ENCODE data around the gene MTHFD1.

DNA sequence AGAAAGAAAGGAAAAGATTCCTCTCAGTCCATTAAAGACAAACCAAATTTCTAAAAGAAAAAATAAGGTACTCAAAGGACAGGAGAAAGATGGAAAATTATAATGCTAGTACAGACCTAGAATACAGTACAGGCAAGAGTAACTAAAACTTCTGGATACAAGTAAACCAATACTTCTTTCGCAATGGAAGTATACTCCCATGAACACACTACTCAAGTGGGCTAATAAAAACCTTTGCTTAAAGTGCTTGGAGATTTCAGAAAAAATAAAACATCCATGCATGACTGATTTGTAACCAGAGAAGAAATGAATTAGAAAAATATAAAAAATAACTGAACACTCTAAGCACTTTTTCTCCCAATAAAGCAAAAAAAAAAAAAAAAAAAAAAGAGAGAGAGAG is 111.9 kb downstream of the MTHFD1 start:
- TF ChIP-seq CTCF (IDR thresholded peaks at IDR 0.05) (no peak), EZH2phosphoT487 (IDR thresholded peaks at IDR 0.05) (no peak), EZH2 (IDR thresholded peaks at IDR 0.05) (no peak)

Measured in neural progenitor cell (in vitro differentiated cells).